Stimulated activated CD4-positive, alpha-beta T cell treated with anti-CD3 and anti-CD28 coated beads, Interleukin-1b, Interleukin-23, amount 100 ng/mL, for 48 hours (primary cell): ENCODE measurements around the gene ATP13A3.
A peak's percentile ranks its signal among the peaks of the same experiment; 100 is the strongest.

ENCODE experiments used
- DNase-seq: peaks from one replicate; pipeline ENCODE4 v3.0.0-alpha.2; 2020

ATP13A3 gene

DNA sequence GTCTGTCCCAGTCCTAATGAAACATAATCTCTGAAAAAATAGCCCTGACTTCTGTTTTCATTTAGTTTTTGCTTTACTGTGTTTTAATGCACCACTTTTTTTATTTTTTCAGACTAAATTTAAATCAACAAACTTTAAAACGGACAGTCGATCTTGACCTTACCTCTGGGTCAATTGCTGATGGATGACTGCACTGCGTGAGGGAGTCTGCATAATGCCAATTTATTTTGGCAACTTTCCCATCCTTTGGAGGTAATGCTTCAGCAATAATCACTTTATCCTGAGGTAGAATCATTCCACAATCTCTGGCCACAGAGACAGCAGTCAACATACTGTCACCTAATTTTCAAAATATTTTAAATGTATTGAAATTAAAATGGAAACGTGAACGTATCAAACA is 55.2 kb downstream of the ATP13A3 start:
- DNase-seq, result no peak

DNA sequence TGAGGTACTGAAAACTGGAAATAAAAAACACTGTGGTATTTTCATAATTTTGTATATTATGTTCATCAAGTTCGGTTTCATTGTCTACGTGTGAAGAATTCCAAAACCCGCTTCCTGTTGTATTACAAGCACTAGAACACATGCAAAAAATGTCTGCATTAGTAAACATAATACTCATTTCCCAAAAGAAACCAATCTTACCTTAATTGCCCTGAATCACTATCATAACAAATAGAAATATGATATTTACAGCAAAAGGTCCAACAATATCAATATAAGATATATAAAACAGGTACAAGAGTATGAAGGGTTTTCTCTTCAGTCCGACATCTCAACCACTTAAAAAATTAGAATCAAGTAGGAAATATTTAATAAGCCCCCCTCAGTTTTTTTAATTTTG is 61.4 kb downstream of the ATP13A3 start:
- no peak for DNase-seq

DNA sequence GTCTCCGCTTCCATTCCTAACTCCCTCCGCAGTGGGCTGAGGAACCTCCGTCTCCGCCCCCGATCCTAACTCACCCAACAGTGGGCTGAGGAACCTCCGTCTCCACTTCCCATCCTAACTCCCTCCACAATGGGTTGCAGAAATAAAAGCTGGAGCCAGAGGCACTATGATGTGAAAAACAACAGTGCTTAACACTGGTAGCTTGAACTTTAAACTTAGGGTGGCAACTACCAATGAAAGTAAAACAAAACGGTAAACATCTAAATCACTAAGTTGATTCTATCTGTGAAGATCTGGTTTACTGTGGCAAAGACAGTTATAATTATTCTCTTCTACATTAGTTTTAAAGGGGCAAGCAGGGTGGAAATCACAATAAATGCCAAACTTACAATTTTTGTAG is 61.8 kb downstream of the ATP13A3 start:
- no peak for DNase-seq

DNA sequence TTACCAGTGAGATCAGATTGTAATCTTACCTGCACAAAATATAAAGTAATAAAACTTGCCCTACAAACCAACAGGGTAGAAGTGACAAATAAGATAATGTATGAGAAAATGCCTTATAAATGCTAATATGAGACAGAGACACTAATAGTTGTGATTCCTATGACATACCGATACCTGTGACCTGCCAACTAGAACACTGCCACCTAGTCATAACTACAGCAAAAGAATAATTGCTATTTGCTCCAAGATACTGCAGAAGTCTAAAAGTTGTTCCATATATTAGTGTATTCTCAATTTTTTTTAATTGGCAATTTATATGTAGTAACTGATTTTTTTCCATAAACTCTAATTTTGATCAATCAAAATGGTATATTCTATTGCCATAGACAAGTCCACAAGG is 62.4 kb downstream of the ATP13A3 start:
- no peak for DNase-seq

DNA sequence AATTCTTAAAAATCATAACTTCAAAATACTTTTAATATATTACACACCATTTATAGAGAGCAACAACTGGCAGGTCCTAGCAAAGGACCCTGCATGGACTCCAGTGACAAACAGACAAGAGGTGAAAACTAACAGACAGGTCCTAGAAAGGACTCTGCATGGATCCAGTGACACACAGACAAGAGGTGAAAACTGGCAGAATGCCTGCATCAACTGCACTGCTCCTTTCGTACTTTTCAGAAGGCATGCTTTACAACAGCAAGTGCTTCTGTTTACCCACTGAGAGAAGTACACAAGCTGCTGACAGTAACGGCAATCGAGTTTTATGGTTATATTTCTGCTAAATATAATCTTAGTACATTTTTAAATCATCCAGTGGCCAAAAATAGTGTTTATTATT is 63.5 kb downstream of the ATP13A3 start:
- DNase-seq, result no peak

DNA sequence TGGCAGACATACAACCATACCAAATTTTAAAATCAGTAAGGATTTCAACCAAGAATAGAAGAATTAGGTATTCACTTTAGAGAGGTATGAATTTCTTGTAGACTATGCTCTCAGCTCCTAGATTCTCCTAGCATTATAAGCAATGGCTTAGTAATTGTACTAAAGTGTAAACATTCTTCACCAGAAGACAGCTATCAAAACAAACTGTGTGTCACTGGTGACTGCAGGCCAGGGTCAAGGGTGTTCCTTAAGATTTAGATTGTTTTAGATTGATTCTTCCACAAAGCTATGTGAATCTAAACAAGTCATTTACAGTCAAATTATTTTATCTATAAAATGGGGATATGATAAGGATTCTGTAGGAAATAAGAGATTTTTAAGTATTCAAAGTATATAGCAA is 64.6 kb downstream of the ATP13A3 start:
- DNase-seq, result no peak

DNA sequence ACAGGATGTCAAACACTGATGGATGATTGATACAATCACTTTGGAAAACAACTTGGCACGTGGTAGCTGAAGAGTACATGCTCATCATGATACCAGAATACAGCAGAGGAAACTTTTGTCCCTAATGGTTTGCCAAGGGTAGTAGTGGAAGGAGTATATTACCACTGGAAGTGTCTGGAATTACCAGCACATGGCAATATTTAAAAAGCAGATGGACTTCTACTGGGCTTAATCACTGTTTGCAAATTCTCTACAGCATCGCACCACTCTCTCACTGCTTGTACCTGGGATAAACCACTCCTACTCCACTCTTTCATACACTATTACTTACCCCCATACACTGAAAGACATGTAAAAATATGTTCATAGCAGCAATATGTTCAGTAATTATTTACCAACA is 68.1 kb downstream of the ATP13A3 start:
- DNase-seq, result no peak

DNA sequence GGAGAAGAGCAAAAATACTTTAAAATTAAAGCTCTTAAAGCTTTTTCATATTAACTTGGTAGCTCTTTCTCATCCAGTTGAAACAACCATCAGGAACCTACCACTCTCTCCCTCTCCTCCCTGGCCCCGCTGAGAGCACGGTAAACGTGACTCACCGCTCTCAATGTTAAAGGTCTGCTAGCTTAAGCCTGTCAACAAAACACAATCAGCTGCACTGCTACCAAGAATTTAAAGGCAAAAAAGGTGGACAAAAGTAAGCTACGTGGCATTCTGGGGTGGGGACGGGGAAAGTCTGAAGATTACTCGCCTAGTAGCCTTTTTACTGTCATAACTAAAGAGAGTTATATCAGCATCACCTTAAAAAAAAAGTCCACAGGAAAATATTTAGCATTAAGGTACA is 79.4 kb downstream of the ATP13A3 start:
- DNase-seq, result peak; percentile 41

DNA sequence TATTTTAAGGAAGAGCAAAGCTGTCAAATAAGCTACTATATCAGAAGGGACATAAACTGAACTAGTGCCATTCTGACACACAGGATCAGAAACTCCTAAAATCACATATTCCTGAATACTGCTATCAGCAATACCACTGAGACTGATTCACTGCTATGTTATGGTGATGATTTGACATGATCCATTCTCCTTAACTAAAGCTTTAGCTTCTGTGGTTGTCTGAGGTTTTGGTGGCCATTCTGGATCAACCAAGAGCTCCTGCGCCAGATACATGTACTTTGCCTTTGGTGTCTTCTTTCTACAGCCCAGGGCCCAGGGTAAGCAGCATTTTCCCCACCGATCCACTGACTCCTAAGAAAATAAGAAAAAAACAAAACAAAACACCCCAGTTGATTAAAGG is 81.0 kb downstream of the ATP13A3 start:
- DNase-seq, result no peak

DNA sequence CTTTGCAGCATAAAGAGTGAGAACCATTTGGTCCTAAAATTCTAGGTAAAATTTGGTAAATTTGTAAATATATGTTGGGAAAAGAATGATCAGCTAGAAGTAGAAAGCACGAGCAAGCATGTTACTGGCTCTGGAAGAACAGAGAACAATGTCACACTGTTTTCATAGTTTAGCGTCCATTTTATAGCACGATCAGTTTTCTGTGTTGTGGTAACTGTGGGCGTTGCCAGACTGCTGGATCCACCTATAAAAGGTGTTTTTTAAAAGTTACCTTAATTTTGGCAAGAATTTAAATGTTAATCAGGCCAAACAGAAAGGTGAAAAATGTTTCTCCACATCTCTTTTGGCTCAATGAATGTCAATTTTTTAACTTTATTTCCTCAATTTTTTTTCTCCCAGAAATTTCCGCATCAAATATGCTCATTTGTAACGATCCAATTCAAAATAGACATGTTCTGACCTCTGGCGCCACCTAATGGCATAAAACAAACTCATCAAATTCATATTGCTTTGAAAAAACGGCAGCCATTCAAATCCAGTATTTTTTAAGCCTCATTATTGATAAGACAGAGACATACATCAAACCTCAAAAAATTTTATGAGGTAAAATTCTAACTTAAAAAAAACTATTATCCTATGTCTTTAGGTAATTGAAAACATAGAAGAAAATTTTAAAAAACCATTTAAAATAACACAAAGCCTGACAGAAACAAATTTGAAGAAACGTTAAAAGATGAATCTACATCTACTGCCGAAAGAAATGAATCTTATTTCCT is 82.2 kb downstream of the ATP13A3 start:
- DNase-seq, result no peak

DNA sequence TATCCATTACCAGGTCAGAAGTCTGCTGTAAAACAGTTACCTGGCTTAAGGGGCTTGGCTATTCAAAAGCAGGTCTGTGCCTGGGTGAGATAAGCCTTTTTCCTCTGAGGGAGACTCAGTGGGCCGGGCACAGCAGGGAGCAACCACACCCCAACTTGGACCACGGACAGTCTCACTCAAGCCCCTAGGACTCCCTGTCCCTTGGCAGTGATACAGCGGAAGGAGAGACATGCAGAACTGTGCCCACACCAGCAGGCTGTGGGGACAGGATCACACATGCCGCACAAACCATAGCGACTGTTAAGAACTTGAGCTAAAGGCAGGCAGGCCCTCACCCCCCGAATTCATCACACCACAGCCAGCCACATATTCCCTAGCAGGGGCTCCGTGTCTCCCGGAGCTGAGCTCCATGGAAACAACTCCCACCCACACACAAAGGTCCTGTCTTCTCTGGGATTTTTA is 84.9 kb downstream of the ATP13A3 start:
- no peak for DNase-seq

DNA sequence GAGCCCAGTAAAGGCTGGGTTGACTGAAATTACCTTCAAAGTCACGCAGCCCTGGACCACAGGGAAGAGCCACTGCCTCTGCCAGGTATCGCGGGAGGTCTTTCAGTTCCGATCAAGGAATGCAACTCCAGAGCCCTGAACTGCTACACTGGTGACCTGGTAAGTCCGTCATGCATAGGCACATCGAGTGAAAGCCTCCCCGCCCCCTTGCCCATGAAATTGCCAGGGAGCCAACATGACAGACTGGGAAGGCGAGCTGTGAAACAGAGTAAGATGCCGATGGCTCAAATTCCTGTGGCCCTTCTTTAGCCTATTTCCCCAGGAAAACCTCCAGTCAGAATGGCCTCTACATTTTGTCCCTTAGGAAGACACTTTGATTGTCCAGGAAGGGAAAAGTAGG is 85.5 kb downstream of the ATP13A3 start:
- no peak for DNase-seq

DNA sequence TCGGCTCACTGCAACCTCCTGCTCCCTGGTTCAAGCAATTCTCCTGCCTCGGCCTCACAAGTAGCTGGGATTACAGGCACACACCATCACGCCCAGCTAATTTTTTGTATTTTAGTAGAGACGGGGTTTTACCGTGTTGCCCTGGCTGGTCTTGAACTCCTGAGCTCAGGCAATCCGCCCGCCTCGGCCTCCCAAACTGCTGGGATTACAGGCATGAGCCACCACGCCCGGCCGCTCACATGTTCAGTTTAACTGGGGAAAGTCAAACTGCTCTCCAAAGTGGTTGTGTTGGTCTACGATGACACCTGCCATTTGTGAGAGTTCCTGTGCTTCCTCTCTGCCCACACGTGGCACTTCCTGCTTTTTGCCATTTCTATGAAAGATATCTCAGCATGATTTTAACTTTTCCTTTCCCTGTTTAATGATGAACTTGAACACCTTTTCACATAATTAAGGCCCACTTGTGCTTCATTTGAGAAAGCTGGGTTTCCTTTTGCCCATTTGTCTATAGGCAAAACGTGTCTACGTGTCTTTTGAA is 86.9 kb downstream of the ATP13A3 start:
- DNase-seq, result no peak

DNA sequence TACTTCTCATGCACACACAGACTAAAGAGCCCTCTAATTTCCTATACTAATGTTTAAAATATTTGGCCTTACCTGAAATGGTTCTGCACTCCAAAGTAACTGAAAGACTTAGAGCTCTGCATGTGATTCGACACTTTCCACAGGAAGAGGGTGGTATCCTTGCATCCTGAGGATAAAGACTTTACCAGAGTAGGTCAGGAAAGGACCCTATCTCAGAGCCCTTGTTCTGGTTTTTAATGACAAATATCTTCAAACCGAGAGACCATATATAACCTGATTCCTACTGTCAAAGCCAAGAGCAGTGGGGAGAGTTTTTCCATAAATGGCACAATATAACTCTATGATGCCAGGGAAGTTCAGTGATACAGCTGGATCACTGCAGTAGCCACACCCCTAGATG is 87.6 kb downstream of the ATP13A3 start, which contains the start of gene GP5:
TSS of gene GP5 (minus strand) at position 101 of the 400 bp plus-strand sequence. CDS start 984 bp downstream, outside the sequence.
- DNase-seq, result no peak

DNA sequence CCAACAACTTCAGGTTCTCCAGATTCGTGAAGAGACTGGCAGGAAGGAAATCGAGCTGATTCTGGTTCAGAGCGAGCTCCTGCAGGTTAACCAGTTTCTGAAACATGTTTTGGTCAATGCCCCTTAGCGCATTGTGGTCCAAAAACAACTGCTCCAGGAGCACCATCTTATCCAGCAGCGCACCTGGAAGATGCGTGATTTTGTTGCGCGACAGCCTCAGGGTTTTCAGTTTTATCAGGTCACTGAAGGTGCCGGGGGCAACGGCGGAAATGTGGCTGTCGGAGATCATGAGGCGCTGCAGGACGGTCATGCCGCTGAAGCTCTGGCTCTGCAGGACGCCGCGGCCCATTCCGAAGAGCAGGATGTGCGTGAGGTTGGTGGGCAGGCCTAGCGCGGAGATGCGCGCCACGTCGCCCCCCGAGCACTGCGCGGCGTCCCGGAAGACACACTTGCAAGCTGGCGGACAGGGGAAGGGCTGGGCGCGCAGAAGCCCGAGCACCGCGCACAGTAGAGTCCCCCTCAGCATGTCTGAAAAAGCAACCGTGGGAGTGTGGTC is 89.0 kb downstream of the ATP13A3 start:
- peak; percentile 21 for DNase-seq

DNA sequence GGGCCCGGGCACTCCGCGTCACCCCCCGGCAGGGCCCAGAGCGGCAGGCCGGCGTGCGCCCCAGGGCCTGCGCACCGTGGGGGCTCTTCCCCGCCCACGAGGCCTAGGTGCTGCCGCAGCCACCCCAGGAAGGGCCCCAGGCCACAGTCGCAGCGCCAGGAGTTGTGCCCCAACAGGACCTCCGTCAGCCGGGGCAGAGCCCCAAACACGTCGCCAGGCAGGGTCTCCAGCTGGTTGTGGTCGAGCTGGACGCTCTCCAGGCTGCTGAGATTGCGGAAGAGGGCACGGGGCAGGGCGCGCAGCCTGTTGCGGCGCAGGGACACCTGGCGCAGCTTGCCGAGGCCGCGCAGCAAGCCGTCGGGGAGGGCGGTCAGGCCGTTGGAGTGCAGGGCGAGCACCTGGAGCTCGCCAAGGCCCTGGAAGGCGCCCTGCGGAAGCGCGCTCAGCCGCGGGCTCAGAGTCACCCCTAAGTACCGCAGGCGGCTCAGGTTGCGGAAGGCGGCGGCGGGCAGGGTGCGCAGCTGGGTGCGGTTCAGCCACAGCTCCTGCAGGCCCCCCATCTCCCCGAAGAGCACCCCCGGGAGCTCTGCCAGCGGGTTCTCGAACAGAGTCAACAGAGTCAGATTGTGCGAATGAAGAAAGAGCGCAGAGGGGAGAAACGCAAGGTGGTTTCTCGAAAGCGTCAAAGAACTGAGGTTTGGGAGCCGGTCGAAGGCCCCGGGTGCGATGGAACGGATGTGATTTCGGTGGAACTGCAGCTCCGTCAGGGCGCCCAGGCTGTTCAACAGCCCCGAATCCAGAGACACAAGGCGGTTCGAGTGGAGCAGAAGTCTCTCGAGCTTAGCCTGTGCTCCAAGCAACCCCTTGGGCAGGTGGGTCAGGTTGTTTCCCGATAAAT is 89.7 kb downstream of the ATP13A3 start:
- no peak for DNase-seq

DNA sequence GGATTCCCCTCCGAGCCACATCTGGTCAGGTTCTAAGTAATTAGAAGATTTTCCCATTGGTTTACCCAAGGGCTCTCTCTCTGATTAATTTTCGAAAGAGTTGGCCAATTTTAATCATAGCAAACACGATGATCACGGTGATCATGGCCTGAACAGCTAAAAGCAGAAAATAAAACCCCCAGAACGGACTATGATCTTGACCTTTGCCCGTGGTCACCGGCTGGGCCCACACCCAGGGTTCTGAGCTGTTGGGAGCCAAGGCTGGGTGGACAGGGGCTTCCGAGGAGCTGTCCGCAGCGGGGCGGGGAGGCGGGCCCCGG is 90.3 kb downstream of the ATP13A3 start:
- DNase-seq, result no peak

DNA sequence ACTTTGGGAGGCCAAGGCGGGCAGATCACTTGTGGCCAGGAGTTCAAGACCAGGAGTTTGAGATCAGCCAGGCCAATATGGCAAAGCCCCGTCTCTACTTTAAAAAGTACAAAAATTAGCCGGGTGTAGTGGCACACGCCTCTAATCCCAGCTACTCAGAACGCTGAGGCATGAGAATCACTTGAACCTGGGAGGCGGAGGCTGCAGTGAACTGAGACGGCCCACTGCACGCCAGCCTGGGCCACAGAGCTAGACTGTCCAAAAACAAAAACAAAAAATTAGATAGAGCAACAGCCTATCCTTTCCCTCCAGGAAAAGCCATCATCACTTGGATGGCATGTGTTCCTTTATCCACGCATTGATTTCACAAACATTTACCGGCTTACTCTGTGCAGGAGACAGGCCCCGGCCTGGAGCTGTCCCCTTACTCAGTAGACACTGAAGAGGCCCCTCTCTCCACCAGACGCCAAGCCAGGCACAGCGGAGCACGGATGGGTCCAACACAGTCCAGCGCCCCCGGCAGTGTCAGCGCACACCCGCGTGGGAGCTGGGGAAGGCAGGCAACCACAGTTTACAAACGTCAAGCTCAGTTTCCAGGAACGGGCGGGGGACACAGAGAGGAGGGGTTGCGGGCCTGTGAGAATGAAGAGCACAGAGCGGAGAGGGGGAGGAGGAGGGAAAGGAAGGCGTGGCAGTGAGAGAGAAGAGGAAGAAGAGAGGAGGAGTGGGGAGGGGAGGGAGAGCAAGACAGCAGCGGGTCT is 90.8 kb downstream of the ATP13A3 start:
- peak; percentile 55 for DNase-seq

DNA sequence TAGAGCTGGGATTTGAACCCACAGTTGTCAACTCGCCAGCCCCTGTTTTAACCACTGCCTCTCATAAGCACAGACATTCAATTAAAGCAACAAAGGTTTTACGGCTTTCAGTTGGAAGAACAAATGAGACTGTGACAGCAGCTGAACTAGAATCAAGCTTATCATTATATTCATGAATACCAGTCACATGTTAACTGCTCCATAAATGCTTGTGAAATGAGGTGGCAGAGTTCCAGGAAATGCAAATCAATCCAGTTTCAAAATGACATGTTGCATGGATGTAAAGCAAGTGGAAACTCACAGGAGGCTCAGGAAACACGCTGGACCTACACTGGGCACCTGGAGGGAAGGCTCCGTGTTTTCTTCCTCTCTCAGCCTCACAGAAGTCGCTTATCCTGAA is 91.6 kb downstream of the ATP13A3 start:
- DNase-seq, result no peak

DNA sequence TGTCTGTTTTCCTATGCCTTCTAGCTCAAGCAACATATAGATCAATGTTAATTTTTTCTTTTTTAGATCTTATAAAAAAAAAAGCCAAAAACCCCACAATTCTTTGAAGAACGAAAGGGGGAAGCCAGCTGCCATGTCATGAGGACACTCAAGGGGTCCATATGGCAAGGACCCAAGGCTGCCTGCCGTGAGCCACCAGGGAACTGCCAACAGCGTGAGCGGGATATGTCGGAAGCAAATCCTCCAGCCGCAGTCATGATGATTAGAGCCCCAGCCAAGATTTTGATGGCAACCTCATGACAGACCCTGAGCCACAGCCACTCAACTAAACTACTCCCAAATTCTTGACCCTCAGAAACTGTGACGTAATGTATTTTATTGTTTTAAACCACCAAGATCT is 94.2 kb downstream of the ATP13A3 start:
- no peak for DNase-seq

DNA sequence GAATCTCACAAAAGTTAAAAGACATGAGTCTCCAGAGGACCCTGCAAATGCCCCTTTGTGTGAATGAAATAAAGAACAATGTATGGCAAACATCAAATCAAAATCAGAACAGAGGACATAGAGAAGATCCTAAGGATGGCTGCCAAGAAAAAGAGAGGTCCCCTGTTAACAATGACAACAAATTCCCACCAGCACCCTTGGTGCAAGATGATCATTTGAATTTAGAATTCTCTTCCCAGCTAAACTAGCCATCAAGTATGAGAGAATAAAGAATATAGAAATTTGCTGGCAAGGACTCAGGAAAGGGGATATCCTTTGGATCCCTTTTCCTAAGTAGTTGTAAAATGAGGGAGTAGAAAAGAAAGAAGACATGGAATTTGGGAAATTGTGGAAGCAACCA is 96.0 kb downstream of the ATP13A3 start:
- no peak for DNase-seq

DNA sequence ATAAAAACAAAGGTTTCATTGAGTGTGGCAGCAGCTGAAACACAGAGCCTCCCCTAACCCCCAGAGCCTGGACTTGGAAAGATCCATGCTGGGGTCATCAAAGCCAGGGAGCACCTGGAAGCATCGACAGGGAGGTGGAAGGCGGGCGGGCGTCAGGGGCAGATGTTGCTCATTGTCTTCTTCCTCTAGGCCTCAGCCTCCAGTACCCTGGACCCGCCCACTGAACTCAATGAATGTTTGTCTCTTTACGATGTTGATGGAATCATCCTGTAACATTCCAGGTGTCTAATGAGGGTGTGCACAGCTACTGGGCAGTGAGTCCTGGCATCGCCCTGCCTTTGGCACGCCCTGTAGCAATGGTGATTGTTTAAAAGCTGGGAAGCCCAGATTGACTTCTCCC is 97.5 kb downstream of the ATP13A3 start:
- DNase-seq, result no peak

DNA sequence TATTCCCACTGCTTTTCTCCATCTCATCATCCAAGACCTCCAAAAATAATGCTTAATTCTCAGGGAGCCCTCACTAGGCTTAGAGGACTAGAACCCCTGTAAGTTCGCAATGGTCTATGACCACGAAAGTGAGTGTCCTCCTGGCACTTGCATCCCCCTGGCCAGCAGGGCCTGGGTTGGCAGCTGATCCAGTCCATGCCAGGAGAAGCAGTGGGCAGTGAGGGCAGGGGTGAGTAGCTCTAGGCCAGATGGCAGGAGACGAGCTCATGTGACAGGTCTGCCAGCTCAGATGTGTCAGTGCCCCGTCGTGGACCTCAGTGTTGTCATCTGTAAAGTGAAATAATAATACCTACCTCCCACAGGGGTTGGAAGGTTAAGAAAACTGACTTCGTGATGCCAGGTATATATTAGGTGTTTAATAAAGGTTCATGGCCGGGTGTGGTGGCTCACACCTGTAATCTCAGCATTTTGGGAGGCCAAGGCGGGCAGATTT is 98.8 kb downstream of the ATP13A3 start:
- no peak for DNase-seq
